ENCODE data around the gene TFDP1.

- no peak for TF ChIP-seq CTCF (IDR thresholded peaks at IDR 0.05)
- no peak for TF ChIP-seq POLR2A (IDR thresholded peaks at IDR 0.05)
These were observed 33.2 kb upstream of the TFDP1 start for GRCh38 chr13:113551081-113552000.
